SW480 (cell line): ENCODE results near the gene GNL3.
A peak's percentile ranks its signal among the peaks of the same experiment; 100 is the strongest.
"Not testable (repeated sequence)": the region's sequence is repeated elsewhere in the genome, so short reads cannot be mapped to it uniquely, and the experiment has no call there.

Source experiments
- DNase-seq: peaks from one replicate; pipeline ENCODE4 v3.0.0-alpha.2; 2016; ENCODE audit warnings: low spot score

The GNL3 gene

GRCh38 chr3:52721002-52721729 lies 35.3 kb downstream of the GNL3 start:
- DNase-seq = no peak

GRCh38 chr3:52721730-52722008 lies 35.8 kb downstream of the GNL3 start:
- DNase-seq = no peak

GRCh38 chr3:52722491-52722890 lies 36.7 kb downstream of the GNL3 start:
- DNase-seq = no peak

- DNase-seq = no peak
Measured at GRCh38 chr3:52723935-52724334, 38.1 kb downstream of the GNL3 start.

GRCh38 chr3:52724511-52724910 lies 38.7 kb downstream of the GNL3 start:
- DNase-seq = no peak

GRCh38 chr3:52728753-52729152 lies 42.9 kb downstream of the GNL3 start:
- DNase-seq = not testable (repeated sequence)

- no peak for DNase-seq
Measured at GRCh38 chr3:52730681-52731080, 44.8 kb downstream of the GNL3 start.

- DNase-seq = no peak
Measured at GRCh38 chr3:52731590-52731989, 45.8 kb downstream of the GNL3 start.

- no peak for DNase-seq
Measured at GRCh38 chr3:52733256-52733891, 47.5 kb downstream of the GNL3 start.

GRCh38 chr3:52739730-52740129 lies 53.9 kb downstream of the GNL3 start:
- no peak for DNase-seq

GRCh38 chr3:52742418-52743041 lies 56.7 kb downstream of the GNL3 start:
- DNase-seq = peak; percentile 35

GRCh38 chr3:52743152-52743551 lies 57.3 kb downstream of the GNL3 start:
- no peak for DNase-seq

- no peak for DNase-seq
Measured at GRCh38 chr3:52743721-52744120, 57.9 kb downstream of the GNL3 start.
